ENCODE data around the gene PLCD3.

The PLCD3 gene

GRCh38 chr17:45070001-45070400 lies 62.3 kb downstream of the PLCD3 start:
- no peak for DNase-seq (ENCODE audit: low read depth)

GRCh38 chr17:45067637-45068036 lies 64.7 kb downstream of the PLCD3 start:
- no peak for DNase-seq (ENCODE audit: low read depth)

GRCh38 chr17:45063198-45063597 lies 69.1 kb downstream of the PLCD3 start:
- no peak for DNase-seq (ENCODE audit: low read depth)

GRCh38 chr17:45061606-45062205 lies 70.6 kb downstream of the PLCD3 start:
- DNase-seq (ENCODE audit: low read depth) = no peak

- DNase-seq (ENCODE audit: low read depth) = peak; percentile 88
Measured at GRCh38 chr17:45060797-45061605, 71.3 kb downstream of the PLCD3 start, which contains the start of gene NMT1. Gene NMT1, plus strand, starts transcription at chr17:45061317. Its CDS starts 13 bp downstream, at chr17:45061330.

- no peak for DNase-seq (ENCODE audit: low read depth)
Measured at GRCh38 chr17:45060382-45060796, 71.9 kb downstream of the PLCD3 start.
